ENCODE results near the gene ADNP. TPM values are rescaled to one million over a fixed set of nuclear protein-coding genes. Genes with fewer than 3 reads are reported as not detected.
A peak's percentile ranks its signal among the peaks of the same experiment; 100 is the strongest.

The ADNP gene
- total RNA-seq, 2 donors from 2014 or later, result 32.5 to 61.4 TPM

- DNase-seq (ENCODE audit: low spot score) (no peak), ATAC-seq (ENCODE audit: insufficient number of reproducible peaks, low FRiP score, low read depth) (no peak)
- TF ChIP-seq CTCF (IDR thresholded peaks at IDR 0.05), result no peak
- H3K9me3 ChIP-seq, result no peaks in the 10 kb centered on the region
- H3K4me1 ChIP-seq (ENCODE audit: control insufficient read depth in 1 of 2, low read depth in 2 of 2), result peaks cover 36 to 71% of the 10 kb centered on the region in 2 donors
- H3K36me3 ChIP-seq, result no peaks in the 10 kb centered on the region
- no peak overlapping the region for H3K27ac ChIP-seq
- no peaks in the 10 kb centered on the region for H3K27me3 ChIP-seq (replicated peaks; ENCODE audit: insufficient read depth)
- H3K4me3 ChIP-seq, result no peak overlapping the region
These were observed 4.7 kb downstream of the ADNP start for GRCh38 chr20:50926530-50926929.

GRCh38 chr20:50924261-50924920, 6.8 kb downstream of the ADNP start:
- DNase-seq (ENCODE audit: low spot score), result no peak
- no peak for TF ChIP-seq CTCF (IDR thresholded peaks at IDR 0.05)
- Histone ChIP-seq H3K36me3 (no peaks in the 10 kb centered on the region), H3K4me1 (ENCODE audit: control insufficient read depth in 1 of 2, low read depth in 2 of 2) (peaks cover 48 to 88% of the 10 kb centered on the region in 2 donors), H3K4me3 (no peak overlapping the region), H3K27ac (no peak overlapping the region), H3K9me3 (no peaks in the 10 kb centered on the region), H3K27me3 (replicated peaks; ENCODE audit: insufficient read depth) (no peaks in the 10 kb centered on the region)
- ATAC-seq (ENCODE audit: insufficient number of reproducible peaks, low FRiP score, low read depth), result no peak

- H3K4me1 ChIP-seq (ENCODE audit: control insufficient read depth in 1 of 2, low read depth in 2 of 2), result peaks cover 44 to 89% of the 10 kb centered on the region in 2 donors
- no peak for ATAC-seq (ENCODE audit: insufficient number of reproducible peaks, low FRiP score, low read depth)
These were observed 9.3 kb downstream of the ADNP start for GRCh38 chr20:50921803-50922501.

GRCh38 chr20:50920997-50921396, 10.2 kb downstream of the ADNP start:
- Histone ChIP-seq H3K4me1 (ENCODE audit: control insufficient read depth in 1 of 2, low read depth in 2 of 2) (peaks cover 49 to 96% of the 10 kb centered on the region in 2 donors), H3K4me3 (no peak overlapping the region), H3K9me3 (no peaks in the 10 kb centered on the region), H3K27me3 (replicated peaks; ENCODE audit: insufficient read depth) (no peaks in the 10 kb centered on the region), H3K27ac (no peak overlapping the region), H3K36me3 (no peaks in the 10 kb centered on the region)
- no peak for ATAC-seq (ENCODE audit: insufficient number of reproducible peaks, low FRiP score, low read depth)
- no peak for DNase-seq (ENCODE audit: low spot score)
- no peak for TF ChIP-seq CTCF (IDR thresholded peaks at IDR 0.05)

More at GRCh38 chr20:50921803-50922501, 9.3 kb downstream of the ADNP start:
- Histone ChIP-seq H3K27ac (no peak overlapping the region), H3K4me3 (no peak overlapping the region), H3K9me3 (no peaks in the 10 kb centered on the region), H3K27me3 (replicated peaks; ENCODE audit: insufficient read depth) (no peaks in the 10 kb centered on the region), H3K36me3 (no peaks in the 10 kb centered on the region)
- TF ChIP-seq CTCF (IDR thresholded peaks at IDR 0.05), result no peak
- no peak for DNase-seq (ENCODE audit: low spot score)

- no peak for ATAC-seq (ENCODE audit: insufficient number of reproducible peaks, low FRiP score, low read depth)
- peak overlapping the region; percentile 2 to 15 for H3K27ac ChIP-seq
These were observed 11.7 kb downstream of the ADNP start for GRCh38 chr20:50919567-50919966.

More at GRCh38 chr20:50919567-50919966, 11.7 kb downstream of the ADNP start:
- TF ChIP-seq CTCF (IDR thresholded peaks at IDR 0.05), result no peak
- no peak overlapping the region for H3K4me3 ChIP-seq
- no peaks in the 10 kb centered on the region for H3K9me3 ChIP-seq
- H3K4me1 ChIP-seq (ENCODE audit: control insufficient read depth in 1 of 2, low read depth in 2 of 2), result peaks cover 58 to 96% of the 10 kb centered on the region in 2 donors
- no peaks in the 10 kb centered on the region for H3K36me3 ChIP-seq
- no peaks in the 10 kb centered on the region for H3K27me3 ChIP-seq (replicated peaks; ENCODE audit: insufficient read depth)
- DNase-seq (ENCODE audit: low spot score), result peak; percentile 51

Data from thoracic aorta (tissue), 2 donors.